Endodermal cell (in vitro differentiated cells): ENCODE measurements around the gene STEAP1B. TPM values are rescaled to one million over a fixed set of nuclear protein-coding genes. Genes with fewer than 3 reads are reported as not detected.

Experiments used
- DNase-seq: peaks from one replicate; pipeline ENCODE4 v3.0.0-alpha.2; 2017
- H3K27ac ChIP-seq: 2 replicates; pipeline ENCODE4 v1.5.1; 2013; ENCODE audit warnings: mild to moderate bottlenecking, low read depth, low read length, moderate library complexity
- H3K27me3 ChIP-seq: 2 replicates; pipeline ENCODE4 v1.6.1; 2013; ENCODE audit warnings: mild to moderate bottlenecking, low read length, moderate library complexity; ENCODE audit not compliant: insufficient read depth, control insufficient read depth, poor library complexity, severe bottlenecking
- H3K36me3 ChIP-seq: 2 replicates; pipeline ENCODE4 v1.7.0; 2013; ENCODE audit warnings: mild to moderate bottlenecking, low read length, moderate library complexity; ENCODE audit not compliant: control insufficient read depth, insufficient read depth
- H3K4me1 ChIP-seq: one replicate; pipeline ENCODE4 v1.7.0; 2013; ENCODE audit warnings: low read length; ENCODE audit not compliant: control insufficient read depth, insufficient read depth
- H3K4me3 ChIP-seq: 2 replicates; pipeline ENCODE4 v1.5.1; 2013; ENCODE audit warnings: mild to moderate bottlenecking, low read length, moderate library complexity
- H3K9ac ChIP-seq: 2 replicates; pipeline ENCODE4 v1.6.1; 2013; ENCODE audit warnings: mild to moderate bottlenecking, low read length, moderate library complexity; ENCODE audit not compliant: poor library complexity, severe bottlenecking; ENCODE audit errors: extremely low read depth
- H3K9me3 ChIP-seq: 2 replicates; pipeline ENCODE4 v1.6.1; 2013; ENCODE audit warnings: mild to moderate bottlenecking, low read length, moderate library complexity; ENCODE audit not compliant: control insufficient read depth
- H3K27ac Mint-ChIP-seq: 2 replicates; pipeline ENCODE4 v1.8.0; 2020; ENCODE audit warnings: mixed read lengths
- H3K27me3 Mint-ChIP-seq: 2 replicates; pipeline ENCODE4 v1.8.0; 2021; ENCODE audit warnings: mild to moderate bottlenecking, mixed read lengths; ENCODE audit not compliant: insufficient read depth
- H3K36me3 Mint-ChIP-seq: 2 replicates; pipeline ENCODE4 v1.8.0; 2020; ENCODE audit warnings: low read depth, mixed read lengths
- H3K4me1 Mint-ChIP-seq: 2 replicates; pipeline ENCODE4 v1.8.0; 2020; ENCODE audit warnings: mixed read lengths
- H3K4me3 Mint-ChIP-seq: 2 replicates; pipeline ENCODE4 v1.8.0; 2020; ENCODE audit warnings: mild to moderate bottlenecking, moderate library complexity, mixed read lengths
- H3K9me3 Mint-ChIP-seq: 2 replicates; pipeline ENCODE4 v1.8.0; 2020; ENCODE audit warnings: mild to moderate bottlenecking, mixed read lengths
- WGBS, 2 experiments: methylation state at CpG; one replicate each; pipeline versions ENCODE4 v1.1.5 to v1.1.7; 2013; ENCODE audit warnings: missing lambda C conversion rate in 2 of 2, mixed read lengths in 1 of 2; ENCODE audit not compliant: insufficient coverage in 1 of 2, insufficient read length in 1 of 2; 5-methylcytosine and 5-hydroxymethylcytosine counted together
- total RNA-seq, 2 donors: library from RNA; stranded (reverse); fragmentation: NEBNext Ultra II Directional in 1 of 2; extraction: Animal tissue kit (Norgen Biotek cat#: 25700) in 1 of 2; gene quantifications; 2 replicates in 1 of 2; 3 replicates in 1 of 2; pipeline ENCODE4 v1.2.1, GENCODE V29; 2021
- TF ChIP-seq, protein P1 (sequence below): fragments of 200-600 bp; sonication (generic); conservative IDR thresholded peaks from 2 replicates; pipeline ENCODE4 v1.5.0; 2021; ENCODE audit warnings: antibody characterized with exemption, mild to moderate bottlenecking

STEAP1B gene
- total RNA-seq, 2 donors from 2014 or later = 30.5 to 54.2 TPM

DNA sequence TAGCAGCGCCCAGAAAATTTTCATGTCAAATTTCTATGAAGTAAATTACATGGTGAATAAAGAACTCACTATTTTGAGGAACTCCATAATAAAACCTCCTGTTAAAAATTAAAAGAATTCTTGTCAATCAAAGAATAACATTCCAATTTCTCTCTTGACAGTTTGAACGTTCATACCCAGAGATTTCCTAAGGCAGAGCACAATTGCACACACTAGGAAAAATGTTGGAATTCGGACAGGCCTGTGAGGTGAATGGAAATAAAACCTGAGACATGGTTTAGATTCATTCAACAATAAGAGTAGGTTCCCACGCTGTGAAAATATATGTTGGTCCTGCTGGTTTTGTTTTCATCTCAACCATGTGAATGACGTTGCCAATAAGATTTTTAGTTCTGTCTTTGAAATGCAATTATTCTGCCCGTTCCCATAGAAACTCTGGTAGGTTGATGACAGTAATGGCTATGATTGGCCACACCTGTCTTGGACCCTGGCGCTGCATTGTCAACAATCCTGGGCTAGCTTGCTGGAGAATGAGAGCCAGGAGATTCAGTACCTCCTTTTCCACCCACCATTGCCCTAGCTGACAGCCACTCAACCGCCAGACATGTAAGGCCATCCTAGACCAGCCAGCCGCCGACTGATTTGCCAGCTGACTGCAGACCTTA, 99.7 kb downstream of the STEAP1B start:
- TF ChIP-seq, protein P1, sequence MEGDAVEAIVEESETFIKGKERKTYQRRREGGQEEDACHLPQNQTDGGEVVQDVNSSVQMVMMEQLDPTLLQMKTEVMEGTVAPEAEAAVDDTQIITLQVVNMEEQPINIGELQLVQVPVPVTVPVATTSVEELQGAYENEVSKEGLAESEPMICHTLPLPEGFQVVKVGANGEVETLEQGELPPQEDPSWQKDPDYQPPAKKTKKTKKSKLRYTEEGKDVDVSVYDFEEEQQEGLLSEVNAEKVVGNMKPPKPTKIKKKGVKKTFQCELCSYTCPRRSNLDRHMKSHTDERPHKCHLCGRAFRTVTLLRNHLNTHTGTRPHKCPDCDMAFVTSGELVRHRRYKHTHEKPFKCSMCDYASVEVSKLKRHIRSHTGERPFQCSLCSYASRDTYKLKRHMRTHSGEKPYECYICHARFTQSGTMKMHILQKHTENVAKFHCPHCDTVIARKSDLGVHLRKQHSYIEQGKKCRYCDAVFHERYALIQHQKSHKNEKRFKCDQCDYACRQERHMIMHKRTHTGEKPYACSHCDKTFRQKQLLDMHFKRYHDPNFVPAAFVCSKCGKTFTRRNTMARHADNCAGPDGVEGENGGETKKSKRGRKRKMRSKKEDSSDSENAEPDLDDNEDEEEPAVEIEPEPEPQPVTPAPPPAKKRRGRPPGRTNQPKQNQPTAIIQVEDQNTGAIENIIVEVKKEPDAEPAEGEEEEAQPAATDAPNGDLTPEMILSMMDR = no peak
- 87 to 100% methylated on average over 4 to 10 of the region's 10 CpGs for WGBS, 2 experiments
- H3K9me3 ChIP-seq = peaks cover 9% of the 10 kb centered on the region
- no peak for DNase-seq
- no peak overlapping the region for H3K27ac ChIP-seq
- H3K9ac ChIP-seq = no peak overlapping the region
- Mint-ChIP-seq H3K27ac (no peak overlapping the region), H3K4me3 (no peak overlapping the region), H3K36me3 (no peaks in the 10 kb centered on the region), H3K4me1 (peaks cover 19% of the 10 kb centered on the region), H3K9me3 (no peaks in the 10 kb centered on the region), H3K27me3 (no peaks in the 10 kb centered on the region)
- no peaks in the 10 kb centered on the region for H3K36me3 ChIP-seq
- H3K4me3 ChIP-seq = no peak overlapping the region
- no peaks in the 10 kb centered on the region for H3K4me1 ChIP-seq
- no peaks in the 10 kb centered on the region for H3K27me3 ChIP-seq

DNA sequence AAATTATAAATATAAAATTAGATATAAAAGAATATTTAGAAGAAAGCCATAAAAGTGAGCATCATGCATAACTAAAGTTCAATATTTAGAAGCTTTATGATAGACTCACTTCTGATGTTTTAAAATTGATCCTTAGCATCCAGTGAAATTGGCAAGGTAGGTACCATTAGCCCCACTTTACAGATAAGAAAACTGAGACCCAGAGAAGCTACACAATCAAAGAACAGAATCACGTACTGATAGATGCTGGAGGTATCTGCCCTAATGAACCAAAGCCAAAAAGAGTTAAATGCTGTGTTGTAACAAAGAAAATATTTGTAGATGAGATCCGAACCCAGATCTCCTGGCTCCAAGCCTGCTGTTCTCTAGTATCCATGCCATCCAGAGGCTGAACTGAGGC, 100.4 kb downstream of the STEAP1B start:
- Mint-ChIP-seq H3K4me1 (peaks cover 12% of the 10 kb centered on the region), H3K9me3 (no peaks in the 10 kb centered on the region), H3K27me3 (no peaks in the 10 kb centered on the region), H3K4me3 (no peak overlapping the region), H3K36me3 (no peaks in the 10 kb centered on the region), H3K27ac (no peak overlapping the region)
- Histone ChIP-seq H3K9me3 (peaks cover 9% of the 10 kb centered on the region), H3K27me3 (no peaks in the 10 kb centered on the region), H3K27ac (no peak overlapping the region), H3K9ac (no peak overlapping the region), H3K4me3 (no peak overlapping the region), H3K4me1 (no peaks in the 10 kb centered on the region), H3K36me3 (no peaks in the 10 kb centered on the region)
- no peak for DNase-seq
- WGBS, 2 experiments = 88 to 90% methylated on average over 2 of the region's 2 CpGs
- TF ChIP-seq, protein P1 = no peak

DNA sequence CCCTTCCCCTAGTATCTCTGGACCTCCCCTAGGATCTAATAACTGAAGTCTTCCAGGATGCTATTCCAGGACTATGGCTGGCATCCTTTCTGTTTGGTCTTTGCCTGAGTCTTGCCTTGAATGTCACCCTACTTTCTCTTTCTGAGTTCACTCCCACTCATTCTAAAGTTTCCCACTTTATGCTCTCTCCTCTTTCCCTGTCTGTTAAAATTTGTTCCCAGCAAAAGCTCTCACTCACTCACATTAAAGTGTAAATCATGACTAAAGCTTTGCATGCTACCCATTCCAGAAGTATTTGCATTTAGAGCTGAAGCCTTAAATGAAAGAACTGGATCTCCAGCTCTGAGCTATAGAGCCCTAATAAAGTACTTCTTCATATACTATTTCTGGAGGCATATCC, 100.9 kb downstream of the STEAP1B start:
- no peaks in the 10 kb centered on the region for H3K4me1 ChIP-seq
- Mint-ChIP-seq H3K9me3 (no peaks in the 10 kb centered on the region), H3K27me3 (no peaks in the 10 kb centered on the region), H3K36me3 (no peaks in the 10 kb centered on the region), H3K4me3 (no peak overlapping the region), H3K4me1 (peaks cover 10% of the 10 kb centered on the region), H3K27ac (no peak overlapping the region)
- H3K4me3 ChIP-seq = no peak overlapping the region
- H3K9ac ChIP-seq = no peak overlapping the region
- no peaks in the 10 kb centered on the region for H3K27me3 ChIP-seq
- no peaks in the 10 kb centered on the region for H3K36me3 ChIP-seq
- H3K27ac ChIP-seq = no peak overlapping the region
- TF ChIP-seq, protein P1 = no peak
- DNase-seq = no peak
- peaks cover 7% of the 10 kb centered on the region for H3K9me3 ChIP-seq
